Lung (tissue), 12 donors: ENCODE results near the gene TMEM80. TPM values are rescaled to one million over a fixed set of nuclear protein-coding genes. Genes with fewer than 3 reads are reported as not detected.

Source experiments
- ATAC-seq: fragments of 200-7000 bp; cut with Tn5 transposase; one replicate; pipeline ENCODE4 v1.9.1; 2020; ENCODE audit warnings: moderate number of reproducible peaks; ENCODE audit not compliant: insufficient read depth, low FRiP score
- DNase-seq, 3 donors: peaks; one replicate each; pipeline ENCODE4 v3.0.0-alpha.2; 2013 to 2017
- H3K27ac ChIP-seq, 2 donors: one replicate each; pipeline ENCODE4 v1.5.1; 2013; ENCODE audit warnings: mild to moderate bottlenecking in 2 of 2, moderate library complexity in 2 of 2, control low read depth in 1 of 2, inconsistent platforms in 1 of 2, low read depth in 1 of 2, low read length in 1 of 2
- H3K27me3 ChIP-seq, 3 donors: one replicate each; pipeline ENCODE4 v1.5.1; 2013; ENCODE audit warnings: low read length in 2 of 3; ENCODE audit not compliant: control insufficient read depth in 3 of 3, insufficient read depth in 3 of 3
- H3K36me3 ChIP-seq, 4 donors: one replicate each; pipeline ENCODE4 v1.5.1; 2013; ENCODE audit warnings: low read length in 4 of 4, mild to moderate bottlenecking in 1 of 4, moderate library complexity in 1 of 4; ENCODE audit not compliant: control insufficient read depth in 4 of 4, insufficient read depth in 4 of 4
- H3K4me1 ChIP-seq, 5 donors: one replicate each; pipeline ENCODE4 v1.5.1; 2013; ENCODE audit warnings: low read length in 5 of 5, mild to moderate bottlenecking in 2 of 5, moderate library complexity in 1 of 5; ENCODE audit not compliant: control insufficient read depth in 5 of 5, insufficient read depth in 5 of 5
- H3K4me3 ChIP-seq: one replicate; pipeline ENCODE4 v1.5.1; 2013; ENCODE audit warnings: mild to moderate bottlenecking, control low read depth, moderate library complexity
- H3K9ac ChIP-seq, 2 donors: one replicate each; pipeline ENCODE4 v1.5.1; 2013; ENCODE audit warnings: low read length in 2 of 2, control low read depth in 1 of 2; ENCODE audit not compliant: insufficient read depth in 1 of 2
- H3K9me3 ChIP-seq, 4 donors: one replicate each; pipeline ENCODE4 v1.5.1; 2013; ENCODE audit warnings: low read length in 3 of 4, mild to moderate bottlenecking in 1 of 4, moderate library complexity in 1 of 4; ENCODE audit not compliant: control insufficient read depth in 4 of 4, insufficient read depth in 3 of 4
- WGBS, 2 donors: extraction: QIAGEN DNeasy Blood & Tissue Kit; methylation state at CpG; one replicate each; pipeline ENCODE4 v1.1.7; 2013; 5-methylcytosine and 5-hydroxymethylcytosine counted together
- polyA plus RNA-seq, 2 donors: library from polyadenylated mRNA; stranded (reverse); fragments of 200-250 nt; gene quantifications; one replicate each; pipeline ENCODE4 v1.2.1, GENCODE V29; 2013
- total RNA-seq, 2 donors: library from RNA; depleted of rRNA in 1 of 2; stranded (reverse); fragments of >200 nt in 1 of 2; gene quantifications; one replicate each; pipeline ENCODE4 v1.2.1, GENCODE V29; 2014 to 2021
- TF ChIP-seq, protein P1 (sequence below): IDR thresholded peaks from 2 replicates; pipeline ENCODE4 v1.5.1; 2012; ENCODE audit warnings: mild to moderate bottlenecking; ENCODE audit errors: control extremely low read depth, extremely low read depth
- donor health status: control.
- donor health status: control.
- donor health status: Bipolar disorder and iron deficiency.
- donor health status: healthy.
- donor health status: DM: yes; HTN: yes; CAD: no.

Gene TMEM80
- total and polyA plus RNA-seq, 4 donors = 10.3 to 28.1 (median 18.5) TPM

DNA sequence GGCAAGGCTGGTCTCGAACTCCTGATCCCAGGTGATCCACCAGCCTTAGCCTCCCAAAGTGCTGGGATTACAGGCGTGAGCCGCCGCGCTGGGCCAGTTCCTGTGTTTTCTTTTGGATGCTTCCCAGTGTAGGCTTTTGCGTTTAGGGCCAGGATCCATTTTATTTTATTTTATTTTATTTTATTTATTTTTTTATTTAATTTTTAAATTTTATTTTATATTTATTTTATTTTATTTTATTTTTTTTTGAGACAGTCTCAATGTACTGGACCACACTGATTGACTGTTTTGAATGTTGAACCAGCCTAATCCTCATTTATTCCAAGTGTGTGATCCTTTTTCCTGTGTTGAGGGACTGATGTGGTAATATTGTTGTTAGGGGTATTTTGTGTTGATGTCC is 18.8 kb downstream of the TMEM80 start:
- Histone ChIP-seq H3K27ac (no peak overlapping the region), H3K9ac (no peak overlapping the region), H3K9me3 (no peaks in the 10 kb centered on the region), H3K4me1 (peaks cover 0 to 11% (median 0%) of the 10 kb centered on the region in 5 donors), H3K27me3 (peaks cover 0 to 4% (median 2%) of the 10 kb centered on the region in 3 donors), H3K4me3 (no peak overlapping the region), H3K36me3 (no peaks in the 10 kb centered on the region)
- 98% methylated on average over 6 of the region's 6 CpGs for WGBS, 2 donors
- DNase-seq (no peak), ATAC-seq (no peak)
- TF ChIP-seq, protein P1, sequence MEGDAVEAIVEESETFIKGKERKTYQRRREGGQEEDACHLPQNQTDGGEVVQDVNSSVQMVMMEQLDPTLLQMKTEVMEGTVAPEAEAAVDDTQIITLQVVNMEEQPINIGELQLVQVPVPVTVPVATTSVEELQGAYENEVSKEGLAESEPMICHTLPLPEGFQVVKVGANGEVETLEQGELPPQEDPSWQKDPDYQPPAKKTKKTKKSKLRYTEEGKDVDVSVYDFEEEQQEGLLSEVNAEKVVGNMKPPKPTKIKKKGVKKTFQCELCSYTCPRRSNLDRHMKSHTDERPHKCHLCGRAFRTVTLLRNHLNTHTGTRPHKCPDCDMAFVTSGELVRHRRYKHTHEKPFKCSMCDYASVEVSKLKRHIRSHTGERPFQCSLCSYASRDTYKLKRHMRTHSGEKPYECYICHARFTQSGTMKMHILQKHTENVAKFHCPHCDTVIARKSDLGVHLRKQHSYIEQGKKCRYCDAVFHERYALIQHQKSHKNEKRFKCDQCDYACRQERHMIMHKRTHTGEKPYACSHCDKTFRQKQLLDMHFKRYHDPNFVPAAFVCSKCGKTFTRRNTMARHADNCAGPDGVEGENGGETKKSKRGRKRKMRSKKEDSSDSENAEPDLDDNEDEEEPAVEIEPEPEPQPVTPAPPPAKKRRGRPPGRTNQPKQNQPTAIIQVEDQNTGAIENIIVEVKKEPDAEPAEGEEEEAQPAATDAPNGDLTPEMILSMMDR = no peak

DNA sequence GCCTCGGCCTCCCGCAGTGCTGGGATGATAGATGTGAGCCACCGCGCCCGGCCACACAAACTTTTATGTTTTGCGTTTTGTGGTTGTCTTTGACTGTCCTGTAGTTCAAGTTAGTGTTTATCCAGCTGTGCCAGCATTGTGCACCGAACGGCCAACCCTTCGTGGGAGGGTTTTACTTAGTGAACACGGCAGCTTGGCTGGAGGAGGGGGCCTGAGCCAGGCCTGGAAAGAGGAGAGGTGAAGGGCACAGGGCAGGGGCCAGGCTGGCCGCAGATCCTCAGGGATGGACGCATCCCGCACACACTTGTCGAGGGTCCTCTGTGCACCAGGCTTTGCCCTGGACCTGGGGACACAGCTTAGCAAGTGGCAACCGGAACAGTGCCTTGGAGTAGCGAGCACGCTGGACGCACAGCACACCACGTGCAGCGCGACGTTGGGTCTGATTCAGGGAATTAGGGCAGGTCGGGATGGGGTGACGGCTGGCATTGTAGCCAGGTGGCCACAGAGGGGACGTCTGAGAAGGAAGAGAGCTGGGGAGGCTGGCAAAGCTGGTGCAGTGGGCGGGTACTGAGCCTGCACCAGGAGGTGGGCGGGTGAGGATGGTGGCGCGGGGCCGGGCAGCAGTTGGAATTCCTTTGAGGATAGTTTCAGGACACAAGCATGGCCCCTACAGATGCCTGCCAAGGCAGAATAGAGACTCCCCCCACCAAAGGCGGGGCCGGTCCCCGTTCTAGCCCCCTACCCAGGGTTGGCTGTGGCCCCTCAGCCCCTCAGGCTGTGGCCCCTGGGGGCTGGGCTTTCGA is 23.8 kb downstream of the TMEM80 start:
- Histone ChIP-seq H3K36me3 (peaks cover 0 to 13% (median 0%) of the 10 kb centered on the region in 4 donors), H3K27me3 (peaks cover 0 to 18% (median 17%) of the 10 kb centered on the region in 3 donors), H3K4me3 (no peak overlapping the region), H3K4me1 (no peaks in the 10 kb centered on the region), H3K9ac (no peak overlapping the region), H3K9me3 (no peaks in the 10 kb centered on the region), H3K27ac (no peak overlapping the region)
- DNase-seq = no peak
- ATAC-seq = no peak
- WGBS, 2 donors = 83 to 85% methylated on average over 31 to 34 of the region's 34 CpGs
- TF ChIP-seq, protein P1 = no peak

DNA sequence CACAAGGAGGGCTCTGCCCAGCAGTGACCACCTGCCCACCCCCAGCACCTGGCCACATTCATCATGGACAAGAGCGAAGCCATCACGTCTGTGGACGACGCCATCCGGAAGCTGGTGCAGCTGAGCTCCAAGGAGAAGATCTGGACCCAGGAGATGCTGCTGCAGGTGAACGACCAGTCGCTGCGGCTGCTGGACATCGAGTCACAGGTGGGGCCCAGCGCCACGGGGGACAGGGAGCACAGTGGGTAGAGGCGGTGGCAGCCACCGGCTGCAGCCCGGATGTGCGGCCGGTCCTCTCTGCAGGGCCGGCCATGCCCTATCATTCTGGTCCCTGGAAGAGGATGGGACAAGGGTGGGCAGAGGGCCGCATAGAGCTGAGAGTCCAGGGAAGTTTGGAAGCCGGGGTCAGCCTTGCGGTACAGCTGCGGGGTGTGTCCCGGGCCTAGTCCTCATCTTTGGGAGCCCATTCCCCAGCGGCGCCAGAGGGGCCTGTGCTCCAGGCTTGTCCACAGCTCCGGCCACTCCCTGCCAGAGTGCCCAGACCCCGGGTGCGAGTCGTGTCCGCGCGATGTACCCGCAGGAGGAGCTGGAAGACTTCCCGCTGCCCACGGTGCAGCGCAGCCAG is 24.5 kb downstream of the TMEM80 start:
- Histone ChIP-seq H3K27me3 (peaks cover 0 to 24% (median 17%) of the 10 kb centered on the region in 3 donors), H3K36me3 (peaks cover 0 to 17% (median 0%) of the 10 kb centered on the region in 4 donors), H3K9me3 (no peaks in the 10 kb centered on the region), H3K27ac (no peak overlapping the region), H3K9ac (no peak overlapping the region), H3K4me3 (no peak overlapping the region), H3K4me1 (no peaks in the 10 kb centered on the region)
- DNase-seq (no peak), ATAC-seq (no peak)
- WGBS, 2 donors = 64 to 65% methylated on average over 33 to 35 of the region's 35 CpGs
- TF ChIP-seq, protein P1 = no peak
